Tracheal epithelial cell (primary cell): ENCODE measurements around the gene CNOT2. TPM values are rescaled to one million over a fixed set of nuclear protein-coding genes. Genes with fewer than 3 reads are reported as not detected.

ENCODE experiments used
- total RNA-seq: library from RNA; depleted of rRNA; stranded (reverse); fragments of >200 nt; gene quantifications from 2 replicates; pipeline ENCODE4 v1.2.1, GENCODE V29; 2014

Gene CNOT2, protein sequence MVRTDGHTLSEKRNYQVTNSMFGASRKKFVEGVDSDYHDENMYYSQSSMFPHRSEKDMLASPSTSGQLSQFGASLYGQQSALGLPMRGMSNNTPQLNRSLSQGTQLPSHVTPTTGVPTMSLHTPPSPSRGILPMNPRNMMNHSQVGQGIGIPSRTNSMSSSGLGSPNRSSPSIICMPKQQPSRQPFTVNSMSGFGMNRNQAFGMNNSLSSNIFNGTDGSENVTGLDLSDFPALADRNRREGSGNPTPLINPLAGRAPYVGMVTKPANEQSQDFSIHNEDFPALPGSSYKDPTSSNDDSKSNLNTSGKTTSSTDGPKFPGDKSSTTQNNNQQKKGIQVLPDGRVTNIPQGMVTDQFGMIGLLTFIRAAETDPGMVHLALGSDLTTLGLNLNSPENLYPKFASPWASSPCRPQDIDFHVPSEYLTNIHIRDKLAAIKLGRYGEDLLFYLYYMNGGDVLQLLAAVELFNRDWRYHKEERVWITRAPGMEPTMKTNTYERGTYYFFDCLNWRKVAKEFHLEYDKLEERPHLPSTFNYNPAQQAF
- 107 and 115 TPM in 2 replicates for total RNA-seq

DNA sequence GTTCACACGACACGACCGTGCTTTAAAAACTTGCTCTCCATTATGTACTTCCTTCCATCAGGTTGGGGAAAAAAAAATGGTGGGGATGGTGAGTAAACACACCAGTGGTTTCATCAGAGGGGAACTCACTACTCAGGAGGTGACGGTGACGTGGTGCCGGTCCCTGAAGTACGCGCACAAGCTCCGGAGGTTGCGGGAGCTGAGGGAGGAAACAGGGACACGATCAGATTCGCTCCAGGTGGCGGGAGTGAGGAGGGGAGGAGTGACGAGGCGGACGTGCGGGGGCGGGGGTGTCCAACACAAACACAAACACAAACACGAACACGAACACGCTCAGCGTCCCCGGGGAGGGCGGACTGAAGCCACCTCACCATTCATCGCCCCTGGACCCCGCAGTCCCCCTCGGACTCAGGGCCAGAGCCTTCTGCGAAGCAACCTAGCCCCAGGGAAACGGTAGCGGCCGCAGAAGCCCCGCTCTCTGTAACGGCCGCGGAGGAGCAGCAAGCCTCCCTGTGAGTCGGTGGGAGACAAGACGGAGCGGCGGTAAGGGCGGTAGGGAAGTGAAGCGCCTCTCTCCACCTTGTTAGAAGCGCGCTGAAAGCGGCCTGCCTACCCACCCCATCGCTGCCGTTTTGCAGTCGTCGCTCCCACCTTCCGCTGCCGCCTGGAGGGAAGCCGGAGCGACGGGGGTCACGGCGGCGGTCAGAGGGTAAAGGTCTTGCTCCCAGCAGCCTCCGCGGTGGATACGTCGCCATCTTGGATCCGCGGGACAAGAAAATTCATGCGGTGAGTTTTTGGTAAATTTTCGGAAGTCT, at the start of gene CNOT2:
Gene CNOT2, plus strand, starts transcription at position 739 of the 815 bp plus-strand sequence. CDS start 34,794 bp downstream, outside the sequence.

DNA sequence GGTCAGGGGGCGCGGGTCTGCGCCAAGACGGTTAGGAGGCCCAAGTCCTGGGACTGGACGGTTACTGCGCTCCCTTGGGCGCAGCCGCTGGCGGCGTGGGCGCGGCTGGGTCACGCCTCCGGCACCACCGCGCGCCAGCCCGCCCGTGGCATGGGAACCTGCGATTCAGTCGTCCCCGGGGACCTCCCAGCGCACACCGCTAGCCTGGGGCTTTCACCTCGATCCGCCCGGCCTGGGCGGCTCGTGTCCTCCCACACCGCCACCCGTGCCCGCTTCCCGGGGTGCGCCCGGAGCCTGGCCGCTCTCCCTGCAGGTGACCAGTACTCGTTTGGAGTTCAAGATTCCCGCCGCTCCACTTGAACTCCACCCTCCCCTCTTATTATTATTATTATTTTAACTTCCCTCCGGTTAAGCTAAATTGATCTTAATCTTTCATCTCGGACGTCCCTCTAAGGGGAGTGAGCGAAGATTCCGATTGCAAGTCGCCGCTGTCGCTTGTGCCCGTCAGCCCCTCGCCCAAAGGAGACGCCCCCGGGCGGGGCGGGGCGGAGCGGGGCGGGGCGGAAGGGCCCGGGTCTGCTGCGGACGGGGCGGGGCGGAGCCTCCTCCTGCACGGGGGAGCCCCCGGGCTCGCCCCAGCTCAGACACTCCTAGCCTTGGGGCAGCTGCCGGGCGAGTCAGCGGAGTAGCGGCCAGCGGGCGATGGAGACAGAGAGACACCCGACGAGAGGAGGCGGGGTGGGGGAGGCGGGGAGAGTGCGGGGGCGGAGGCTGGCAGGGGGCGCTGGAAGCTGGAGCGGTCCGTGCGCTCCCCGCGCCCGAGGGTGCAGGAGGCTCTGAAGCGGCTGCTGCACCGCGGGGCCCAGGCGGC, 122.7 kb downstream of the CNOT2 start, which contains the start of gene KCNMB4:
Gene KCNMB4, plus strand, starts transcription at position 643 of the 871 bp plus-strand sequence. CDS start 445 bp downstream, outside the sequence.

Other genes starting within 250 kb of the CNOT2 start
- 1.5 and 1.9 TPM in 2 replicates for gene KCNMB4, start 122.9 kb downstream of the CNOT2 start, total RNA-seq